ENCODE data around the gene PROCA1. TPM values are rescaled to one million over a fixed set of nuclear protein-coding genes. Genes with fewer than 3 reads are reported as not detected.

Gene PROCA1
- total and polyA plus RNA-seq, 9 of the 15 experiments (the other 6 are each of a cell fraction or from before 2014, with no cell fraction given), result 0.78 to 16.2 (median 5.6) TPM

GRCh38 chr17:28750178-28751047 lies 38.7 kb upstream of the PROCA1 start (continued):
- TF ChIP-seq MTA2 (IDR thresholded peaks at IDR 0.05; ENCODE audit: low read depth) (no peak), NFRKB (IDR thresholded peaks at IDR 0.05; ENCODE audit: low read depth) (no peak), CREB1 (IDR thresholded peaks at IDR 0.05) (peak; percentile 50; the same call in 1 of the 2 replicates), CREB1 (CRISPR knock-in tag; IDR thresholded peaks at IDR 0.05) (peak; percentile 66; the same call in 1 of the 2 replicates), CTBP1 (IDR thresholded peaks at IDR 0.05; ENCODE audit: borderline replicate concordance) (peak; percentile 81; the same call in 1 of the 2 replicates), E2F1 (CRISPR knock-in tag; IDR thresholded peaks at IDR 0.05) (peak; percentile 70; the same call in 1 of the 2 replicates), POLR2AphosphoS5 (IDR thresholded peaks at IDR 0.05; ENCODE audit: control insufficient read depth, insufficient read depth, low read depth, low read length) (peak; percentile 64), PRMT5 (CRISPR knock-in tag; IDR thresholded peaks at IDR 0.05) (no peak), HMGXB4 (CRISPR knock-in tag; IDR thresholded peaks at IDR 0.05) (0 out of 2 replicates have a peak, but pooled peaks have one; percentile 68), CXXC5 (CRISPR knock-in tag; IDR thresholded peaks at IDR 0.05) (peak; percentile 48), IFI16 (CRISPR knock-in tag; IDR thresholded peaks at IDR 0.05) (no peak), RBM15 (IDR thresholded peaks at IDR 0.05; ENCODE audit: insufficient read depth, low read length) (no peak), KAT7 (CRISPR knock-in tag; IDR thresholded peaks at IDR 0.05; ENCODE audit: borderline replicate concordance) (peak; percentile 75; the same call in 1 of the 2 replicates), PKNOX1 (IDR thresholded peaks at IDR 0.05) (no peak), HBP1 (CRISPR knock-in tag; IDR thresholded peaks at IDR 0.05) (no peak), SPI1 (IDR thresholded peaks at IDR 0.05; ENCODE audit: borderline replicate concordance, low read depth, low read length) (no peak), BRF2 (IDR thresholded peaks at IDR 0.05; ENCODE audit: borderline replicate concordance, insufficient read depth, insufficient read length) (no peak), ZNF274 (IDR thresholded peaks at IDR 0.05; ENCODE audit: borderline replicate concordance, low read depth, low read length) (no peak), USF1 (CRISPR knock-in tag; IDR thresholded peaks at IDR 0.05) (no peak), SIRT6 (IDR thresholded peaks at IDR 0.05; ENCODE audit: low read depth, low read length) (no peak)
